Measurements from ENCODE around the gene HIRIP3.

DNA sequence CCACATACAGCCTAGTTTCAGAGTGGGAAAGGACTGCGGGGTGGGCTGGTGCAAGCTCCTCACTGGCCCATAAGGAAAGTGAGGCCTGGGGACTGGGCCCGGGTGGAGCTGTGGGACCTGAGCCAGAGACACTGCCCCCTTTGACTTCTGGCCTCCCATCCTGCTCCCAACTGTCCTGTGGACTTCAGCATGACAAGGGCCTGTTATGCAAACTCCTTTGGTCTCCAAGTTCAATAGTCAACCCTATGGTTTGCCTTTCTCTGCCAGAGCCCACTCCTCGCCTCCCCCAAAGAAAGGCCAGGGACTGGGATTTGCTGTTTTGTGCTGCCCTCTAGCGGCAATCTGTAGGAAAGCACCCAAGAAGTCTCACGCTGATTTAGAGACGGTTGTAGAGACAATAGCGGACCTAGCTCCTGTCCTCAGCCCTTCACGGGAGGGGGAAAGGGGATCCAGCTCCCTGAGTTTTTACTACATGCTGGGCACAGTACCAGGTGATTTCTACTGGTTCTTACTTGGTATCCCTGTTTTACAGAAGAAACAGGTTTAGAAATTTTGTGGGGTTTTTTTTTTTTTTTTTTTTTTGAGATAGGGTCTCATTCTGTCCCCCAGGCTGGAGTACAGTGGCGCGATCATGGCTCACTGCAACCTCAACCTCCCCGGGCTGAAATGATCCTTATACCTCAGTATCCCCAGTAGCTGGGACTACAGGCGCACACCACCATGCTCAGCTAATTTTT is 36.8 kb upstream of the HIRIP3 start:
- TF ChIP-seq EZH2 (IDR thresholded peaks at IDR 0.05; ENCODE audit: insufficient read depth, poor library complexity, severe bottlenecking) (no peak), EZH2phosphoT487 (IDR thresholded peaks at IDR 0.05; ENCODE audit: insufficient read depth, low read depth) (no peak)

Data from GM23248 (cell line).